ENCODE measurements around the gene DSG3. TPM values are rescaled to one million over a fixed set of nuclear protein-coding genes. Genes with fewer than 3 reads are reported as not detected.

Gene DSG3
- total RNA-seq, 4 donors from 2014 or later = under 0.01 TPM; not detected in 3

DNA sequence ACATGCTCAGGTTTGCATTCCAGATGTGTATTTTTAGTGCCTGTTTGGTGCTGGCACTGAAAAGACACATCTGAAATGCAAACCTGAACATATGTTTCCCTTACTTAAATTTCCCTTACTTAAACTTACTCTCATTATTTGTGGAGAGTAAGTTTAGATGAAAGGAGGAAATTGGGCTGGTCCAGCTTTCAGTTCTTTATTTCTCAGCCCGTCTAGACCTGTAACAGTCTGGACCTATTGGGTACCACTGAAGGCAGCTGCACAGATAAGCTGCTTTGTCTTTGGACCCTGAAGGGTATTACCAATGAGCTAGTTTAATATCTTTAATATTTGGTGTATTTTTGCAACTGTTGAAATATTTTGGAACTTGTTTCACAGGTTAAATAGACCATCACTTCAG, 17.0 kb upstream of the DSG3 start:
- no peaks in the 10 kb centered on the region for H3K36me3 ChIP-seq
- H3K4me1 ChIP-seq = peaks cover 0 to 5% (median 0%) of the 10 kb centered on the region in 4 donors
- no peak overlapping the region for H3K27ac ChIP-seq
- intact Hi-C loops (cut with DNase I; ENCODE audit: low total_unique reads) = no loop called here
- no peak for DNase-seq
- peaks cover 0 to 3% of the 10 kb centered on the region in 2 donors for H3K9me3 ChIP-seq
- WGBS, 2 donors (ENCODE audit: low coverage in 1 of 2) = 61 to 64% methylated on average over 1 of the region's 1 CpG
- in situ Hi-C loops (cut with MboI; ENCODE audit: low pct_ligation_motif_present in 1 of 4, low pct_unique_long_range_greater_than_20kb in 1 of 4, low sequenced_read_pairs in 3 of 4) = no loop called here
- H3K27me3 ChIP-seq = no peaks in the 10 kb centered on the region
- no peak overlapping the region for H3K4me3 ChIP-seq
- TF ChIP-seq POLR2A (IDR thresholded peaks at IDR 0.05) (no peak), EP300 (IDR thresholded peaks at IDR 0.05; ENCODE audit: low read depth) (no peak), POLR2AphosphoS5 (IDR thresholded peaks at IDR 0.05) (no peak)
- TF ChIP-seq, protein P1, sequence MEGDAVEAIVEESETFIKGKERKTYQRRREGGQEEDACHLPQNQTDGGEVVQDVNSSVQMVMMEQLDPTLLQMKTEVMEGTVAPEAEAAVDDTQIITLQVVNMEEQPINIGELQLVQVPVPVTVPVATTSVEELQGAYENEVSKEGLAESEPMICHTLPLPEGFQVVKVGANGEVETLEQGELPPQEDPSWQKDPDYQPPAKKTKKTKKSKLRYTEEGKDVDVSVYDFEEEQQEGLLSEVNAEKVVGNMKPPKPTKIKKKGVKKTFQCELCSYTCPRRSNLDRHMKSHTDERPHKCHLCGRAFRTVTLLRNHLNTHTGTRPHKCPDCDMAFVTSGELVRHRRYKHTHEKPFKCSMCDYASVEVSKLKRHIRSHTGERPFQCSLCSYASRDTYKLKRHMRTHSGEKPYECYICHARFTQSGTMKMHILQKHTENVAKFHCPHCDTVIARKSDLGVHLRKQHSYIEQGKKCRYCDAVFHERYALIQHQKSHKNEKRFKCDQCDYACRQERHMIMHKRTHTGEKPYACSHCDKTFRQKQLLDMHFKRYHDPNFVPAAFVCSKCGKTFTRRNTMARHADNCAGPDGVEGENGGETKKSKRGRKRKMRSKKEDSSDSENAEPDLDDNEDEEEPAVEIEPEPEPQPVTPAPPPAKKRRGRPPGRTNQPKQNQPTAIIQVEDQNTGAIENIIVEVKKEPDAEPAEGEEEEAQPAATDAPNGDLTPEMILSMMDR (IDR thresholded peaks at IDR 0.05) = no peak

DNA sequence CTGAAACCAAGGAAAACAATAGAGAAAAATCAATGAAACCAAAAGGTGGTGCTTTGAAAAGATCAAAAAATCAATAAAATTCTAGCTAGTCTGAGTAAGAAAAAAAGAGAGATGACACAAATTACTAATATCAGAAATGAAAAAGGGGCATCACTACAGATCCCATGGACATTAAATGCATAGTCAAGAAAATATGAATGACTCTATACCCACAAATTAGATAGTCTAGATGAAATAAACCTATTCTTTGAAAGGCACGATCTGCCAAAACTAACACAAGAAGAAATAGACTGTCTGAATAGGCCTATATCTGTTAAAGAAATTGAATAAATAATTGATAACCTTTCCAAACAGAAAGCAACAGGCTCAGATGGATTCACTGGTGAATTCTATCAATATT, 15.2 kb upstream of the DSG3 start:
- in situ Hi-C loops (cut with MboI; ENCODE audit: low pct_ligation_motif_present in 1 of 4, low pct_unique_long_range_greater_than_20kb in 1 of 4, low sequenced_read_pairs in 3 of 4) = no loop called here
- DNase-seq = no peak
- peaks cover 0 to 3% of the 10 kb centered on the region in 2 donors for H3K9me3 ChIP-seq
- TF ChIP-seq POLR2A (IDR thresholded peaks at IDR 0.05) = no peak
- no peak for TF ChIP-seq POLR2AphosphoS5 (IDR thresholded peaks at IDR 0.05)
- TF ChIP-seq, protein P1 (IDR thresholded peaks at IDR 0.05) = no peak
- no peak for TF ChIP-seq EP300 (IDR thresholded peaks at IDR 0.05; ENCODE audit: low read depth)
- WGBS, 2 donors (ENCODE audit: low coverage in 1 of 2) = 71 to 100% methylated on average over 1 of the region's 1 CpG
- intact Hi-C loops (cut with DNase I; ENCODE audit: low total_unique reads) = no loop called here
- no peak overlapping the region for H3K4me3 ChIP-seq
- peaks cover 0 to 5% (median 0%) of the 10 kb centered on the region in 4 donors for H3K4me1 ChIP-seq
- no peak overlapping the region for H3K27ac ChIP-seq
- H3K36me3 ChIP-seq = no peaks in the 10 kb centered on the region
- H3K27me3 ChIP-seq = no peaks in the 10 kb centered on the region

DNA sequence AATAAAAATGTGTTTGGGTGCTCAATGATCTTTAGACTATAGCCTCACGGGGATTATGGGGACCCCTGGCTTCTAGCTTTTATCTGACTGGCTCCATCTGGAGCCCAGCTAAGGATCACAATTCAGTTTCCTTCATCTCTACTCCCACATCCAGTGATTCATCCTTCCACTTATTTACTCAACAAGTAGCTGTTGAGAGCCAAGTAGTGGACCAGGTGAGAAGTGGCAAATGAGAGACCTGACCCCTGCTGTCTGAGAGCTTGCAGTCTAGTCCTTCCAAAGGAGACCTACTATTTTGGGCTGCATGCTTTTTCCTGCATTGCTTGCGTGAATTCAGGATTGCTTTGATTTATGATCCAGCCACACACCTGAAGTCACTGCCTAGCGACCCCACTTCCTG, 10.7 kb upstream of the DSG3 start:
- DNase-seq = no peak
- intact Hi-C loops (cut with DNase I; ENCODE audit: low total_unique reads) (no loop called here), in situ Hi-C loops (cut with MboI; ENCODE audit: low pct_ligation_motif_present in 1 of 4, low pct_unique_long_range_greater_than_20kb in 1 of 4, low sequenced_read_pairs in 3 of 4) (no loop called here)
- 66 to 100% methylated on average over 1 to 3 of the region's 3 CpGs for WGBS, 2 donors (ENCODE audit: low coverage in 1 of 2)
- Histone ChIP-seq H3K9me3 (no peaks in the 10 kb centered on the region), H3K27me3 (no peaks in the 10 kb centered on the region), H3K4me1 (no peaks in the 10 kb centered on the region), H3K36me3 (no peaks in the 10 kb centered on the region), H3K4me3 (no peak overlapping the region), H3K27ac (no peak overlapping the region)
- TF ChIP-seq, protein P1 (IDR thresholded peaks at IDR 0.05) = no peak
- TF ChIP-seq POLR2AphosphoS5 (IDR thresholded peaks at IDR 0.05) (no peak), EP300 (IDR thresholded peaks at IDR 0.05; ENCODE audit: low read depth) (no peak)

DNA sequence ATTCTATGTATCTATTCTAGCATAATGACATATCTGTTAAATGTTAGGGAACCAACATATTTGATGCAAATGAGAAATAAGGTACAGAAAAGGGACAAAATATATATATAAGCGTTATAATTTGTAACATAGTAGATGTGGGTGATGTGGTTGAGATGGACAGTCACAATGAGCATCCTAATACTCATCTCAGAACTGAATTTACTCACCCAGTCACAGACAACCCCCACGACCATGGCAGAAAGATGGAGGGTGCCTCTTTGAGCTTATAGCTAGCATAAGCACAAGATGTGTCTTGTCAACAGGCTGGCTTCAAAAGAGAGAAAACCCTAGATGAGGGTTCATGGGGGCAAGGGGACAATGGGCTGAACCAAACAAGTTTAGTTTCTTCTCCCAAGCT, 9.1 kb upstream of the DSG3 start:
- Histone ChIP-seq H3K4me3 (no peak overlapping the region), H3K36me3 (no peaks in the 10 kb centered on the region), H3K27me3 (no peaks in the 10 kb centered on the region), H3K27ac (no peak overlapping the region), H3K9me3 (no peaks in the 10 kb centered on the region), H3K4me1 (no peaks in the 10 kb centered on the region)
- no peak for DNase-seq
- 68 to 92% methylated on average over 1 to 2 of the region's 2 CpGs for WGBS, 2 donors (ENCODE audit: low coverage in 1 of 2)
- intact Hi-C loops (cut with DNase I; ENCODE audit: low total_unique reads) = no loop called here
- in situ Hi-C loops (cut with MboI; ENCODE audit: low pct_ligation_motif_present in 1 of 4, low pct_unique_long_range_greater_than_20kb in 1 of 4, low sequenced_read_pairs in 3 of 4) = no loop called here
- TF ChIP-seq POLR2A (IDR thresholded peaks at IDR 0.05) = no peak
- TF ChIP-seq, protein P1 (IDR thresholded peaks at IDR 0.05) = no peak
- TF ChIP-seq EP300 (IDR thresholded peaks at IDR 0.05; ENCODE audit: low read depth) = no peak
- TF ChIP-seq POLR2AphosphoS5 (IDR thresholded peaks at IDR 0.05) = no peak

Measured in transverse colon (tissue), 4 donors.